H9 (cell line): ENCODE results near the gene PDX1. TPM values are rescaled to one million over a fixed set of nuclear protein-coding genes. Genes with fewer than 3 reads are reported as not detected.

ENCODE experiments used
- DNase-seq: peaks from one replicate; pipeline ENCODE4 v3.0.0-alpha.2; 2017
- H2AFZ ChIP-seq: one replicate; pipeline ENCODE4 v1.6.1; 2013; ENCODE audit warnings: mild to moderate bottlenecking, low read length, control low read depth, moderate library complexity
- H2AK5ac ChIP-seq: 2 replicates; pipeline ENCODE4 v1.6.1; 2013; ENCODE audit warnings: low read length, control low read depth, mixed read lengths; ENCODE audit not compliant: insufficient read length
- H2BK120ac ChIP-seq: one replicate; pipeline ENCODE4 v1.6.1; 2013; ENCODE audit warnings: low read depth, mild to moderate bottlenecking, low read length, control low read depth, inconsistent platforms; ENCODE audit not compliant: poor library complexity, severe bottlenecking
- H2BK12ac ChIP-seq: 2 replicates; pipeline ENCODE4 v1.6.1; 2013; ENCODE audit warnings: low read length, control low read depth, mixed read lengths, low read depth; ENCODE audit not compliant: insufficient read length
- H2BK15ac ChIP-seq: 2 replicates; pipeline ENCODE4 v1.6.1; 2013; ENCODE audit warnings: low read depth, low read length, control low read depth
- H2BK20ac ChIP-seq: one replicate; pipeline ENCODE4 v1.6.1; 2013; ENCODE audit warnings: low read depth, mild to moderate bottlenecking, low read length, control low read depth, inconsistent platforms; ENCODE audit not compliant: poor library complexity, severe bottlenecking
- H2BK5ac ChIP-seq: 2 replicates; pipeline ENCODE4 v1.6.1; 2013; ENCODE audit warnings: low read length, control low read depth, mixed read lengths; ENCODE audit not compliant: insufficient read length
- H3K14ac ChIP-seq: 2 replicates; pipeline ENCODE4 v1.6.1; 2013; ENCODE audit warnings: low read length, control low read depth; ENCODE audit not compliant: insufficient read depth
- H3K18ac ChIP-seq: 2 replicates; pipeline ENCODE4 v1.6.1; 2013; ENCODE audit warnings: low read depth, mild to moderate bottlenecking, mixed read lengths, low read length, control low read depth; ENCODE audit not compliant: insufficient read length
- H3K23ac ChIP-seq: 2 replicates; pipeline ENCODE4 v1.6.1; 2013; ENCODE audit warnings: low read length, control low read depth, mixed read lengths, low read depth; ENCODE audit not compliant: insufficient read length
- H3K23me2 ChIP-seq: 2 replicates; pipeline ENCODE4 v1.6.1; 2013; ENCODE audit warnings: low read depth, mild to moderate bottlenecking, mixed read lengths, low read length, control low read depth; ENCODE audit not compliant: insufficient read length, poor library complexity, severe bottlenecking
- H3K27ac ChIP-seq: 2 replicates; pipeline ENCODE4 v1.5.1; 2013; ENCODE audit warnings: low read length, control low read depth, mixed read lengths, low read depth; ENCODE audit not compliant: insufficient read length
- H3K27me3 ChIP-seq: 2 replicates; pipeline ENCODE4 v1.6.1; 2013; ENCODE audit warnings: low read length, control low read depth, inconsistent platforms; ENCODE audit not compliant: insufficient read depth
- H3K4ac ChIP-seq: 2 replicates; pipeline ENCODE4 v1.6.1; 2013; ENCODE audit warnings: low read depth, mild to moderate bottlenecking, control low read depth, inconsistent platforms, low read length, moderate library complexity
- H3K4me1 ChIP-seq: 2 replicates; pipeline ENCODE4 v1.6.1; 2013; ENCODE audit warnings: low read length, control low read depth, inconsistent platforms; ENCODE audit not compliant: insufficient read depth
- H3K4me2 ChIP-seq: 2 replicates; pipeline ENCODE4 v1.6.1; 2013; ENCODE audit warnings: low read length, control low read depth, mixed read lengths; ENCODE audit not compliant: insufficient read length, insufficient read depth
- H3K56ac ChIP-seq: 2 replicates; pipeline ENCODE4 v1.6.1; 2013; ENCODE audit warnings: low read depth, mild to moderate bottlenecking, mixed read lengths, low read length, control low read depth; ENCODE audit not compliant: insufficient read length
- H3K79me1 ChIP-seq: 2 replicates; pipeline ENCODE4 v1.6.1; 2013; ENCODE audit warnings: low read depth, mild to moderate bottlenecking, moderate library complexity, low read length, control low read depth, inconsistent platforms; ENCODE audit not compliant: insufficient read depth, poor library complexity, severe bottlenecking
- H3K79me2 ChIP-seq: 2 replicates; pipeline ENCODE4 v1.6.1; 2013; ENCODE audit warnings: low read length, control low read depth, inconsistent platforms; ENCODE audit not compliant: insufficient read depth
- H3K9ac ChIP-seq: 2 replicates; pipeline ENCODE4 v1.6.1; 2013; ENCODE audit warnings: low read length, control low read depth, mixed read lengths; ENCODE audit not compliant: insufficient read length; ENCODE audit errors: extremely low read depth
- H3K9me3 ChIP-seq: one replicate; pipeline ENCODE4 v1.6.1; 2013; ENCODE audit warnings: low read depth, low read length, inconsistent platforms; ENCODE audit not compliant: control insufficient read depth
- H3T11ph ChIP-seq: one replicate; pipeline ENCODE4 v1.6.1; 2013; ENCODE audit warnings: mild to moderate bottlenecking, low read length, control low read depth, inconsistent platforms
- H4K20me1 ChIP-seq: one replicate; pipeline ENCODE4 v1.6.1; 2013; ENCODE audit not compliant: control insufficient read depth, insufficient read length, insufficient read depth
- H4K5ac ChIP-seq: 2 replicates; pipeline ENCODE4 v1.6.1; 2013; ENCODE audit warnings: low read depth, mild to moderate bottlenecking, mixed read lengths, low read length, control low read depth; ENCODE audit not compliant: insufficient read length
- H4K8ac ChIP-seq: replicated peaks from 2 replicates; pipeline ENCODE4 v1.6.1; 2013; ENCODE audit warnings: low read length, control low read depth, mixed read lengths, low read depth; ENCODE audit not compliant: insufficient read length
- H4K91ac ChIP-seq: 2 replicates; pipeline ENCODE4 v1.6.1; 2013; ENCODE audit warnings: low read depth, mild to moderate bottlenecking, moderate library complexity, mixed read lengths, low read length, control low read depth; ENCODE audit not compliant: insufficient read length
- H3K27ac Mint-ChIP-seq, 3 experiments: 2 replicates in 2 of 3; 3 replicates in 1 of 3; pipeline ENCODE4 v1.8.0; 2020 to 2021; ENCODE audit warnings: mixed read lengths in 3 of 3, mild to moderate bottlenecking in 1 of 3, moderate library complexity in 1 of 3
- H3K27me3 Mint-ChIP-seq: 2 replicates; pipeline ENCODE4 v1.8.0; 2021; ENCODE audit warnings: low read depth, mild to moderate bottlenecking, moderate library complexity, mixed read lengths
- H3K36me3 Mint-ChIP-seq, 3 experiments: 2 replicates in 2 of 3; 3 replicates in 1 of 3; pipeline ENCODE4 v1.8.0; 2020 to 2021; ENCODE audit warnings: low read depth in 3 of 3, mixed read lengths in 3 of 3; ENCODE audit not compliant: insufficient read depth in 1 of 3
- H3K4me1 Mint-ChIP-seq, 2 experiments: 2 replicates each; pipeline ENCODE4 v1.8.0; 2020; ENCODE audit warnings: mixed read lengths in 2 of 2
- H3K4me3 Mint-ChIP-seq, 2 experiments: 2 replicates in 1 of 2; 3 replicates in 1 of 2; pipeline ENCODE4 v1.8.0; 2020 to 2021; ENCODE audit warnings: mild to moderate bottlenecking in 2 of 2, mixed read lengths in 2 of 2, moderate library complexity in 1 of 2
- H3K9me3 Mint-ChIP-seq, 2 experiments: 2 replicates in 1 of 2; 3 replicates in 1 of 2; pipeline ENCODE4 v1.8.0; 2020; ENCODE audit warnings: mild to moderate bottlenecking in 2 of 2, mixed read lengths in 2 of 2, moderate library complexity in 1 of 2
- WGBS: extraction: QIAGEN DNeasy Blood & Tissue Kit; methylation state at CpG from one replicate; pipeline ENCODE4 v1.1.7; 2013; ENCODE audit warnings: missing lambda C conversion rate, low lambda C conversion rate, mixed read lengths; ENCODE audit not compliant: insufficient read length; ENCODE audit errors: extremely low coverage; 5-methylcytosine and 5-hydroxymethylcytosine counted together
- total RNA-seq: library from RNA; stranded (reverse); gene quantifications from 2 replicates; pipeline ENCODE4 v1.2.1, GENCODE V29; 2021
- TF ChIP-seq, protein P1 (sequence below): fragments of 200-600 bp; sonication (generic); conservative IDR thresholded peaks from 3 replicates; pipeline ENCODE4 v1.8.0; 2021; ENCODE audit warnings: antibody characterized with exemption, mild to moderate bottlenecking

PDX1 gene
- total RNA-seq, 1 experiment from 2014 or later = not detected

DNA sequence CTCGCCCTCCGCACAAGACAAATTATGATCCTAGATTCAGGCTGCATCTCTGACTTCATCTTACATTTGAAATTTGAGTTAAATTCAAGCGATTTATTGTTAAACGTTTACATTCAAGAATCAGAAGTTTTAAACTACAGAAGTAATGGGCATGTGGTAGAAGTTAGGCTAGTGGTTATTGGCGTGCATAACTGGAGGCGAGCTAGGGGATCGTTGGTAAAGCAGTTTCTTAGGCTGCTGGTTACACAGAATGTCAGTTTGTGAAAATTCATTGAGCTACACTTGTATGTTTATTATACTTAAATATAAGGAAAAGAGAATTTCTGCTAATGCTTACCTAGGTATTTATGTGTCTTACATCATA, 50.0 kb downstream of the PDX1 start:
- no peak overlapping the region for H3K4ac ChIP-seq
- peaks cover 9% of the 10 kb centered on the region for H3K4me1 ChIP-seq
- no peak overlapping the region for H2BK5ac ChIP-seq
- no peak overlapping the region for H3K14ac ChIP-seq
- no peak overlapping the region for H2AFZ ChIP-seq
- no peak overlapping the region for H3K56ac ChIP-seq
- H3K9me3 ChIP-seq = no peaks in the 10 kb centered on the region
- Mint-ChIP-seq H3K4me1 (peaks cover 33 to 44% of the 10 kb centered on the region in 2 experiments), H3K27me3 (peaks cover 100% of the 10 kb centered on the region), H3K4me3 (peak overlapping the region in 1 of 2 experiments; percentile 78; a peak in 3 of 5 replicates), H3K36me3 (no peaks in the 10 kb centered on the region), H3K27ac (no peak overlapping the region), H3K9me3 (peaks cover 7 to 22% of the 10 kb centered on the region in 2 experiments)
- H3K18ac ChIP-seq = no peak overlapping the region
- no peak overlapping the region for H2AK5ac ChIP-seq
- H2BK20ac ChIP-seq = no peak overlapping the region
- no peak overlapping the region for H3K23ac ChIP-seq
- H2BK120ac ChIP-seq = no peak overlapping the region
- H3K79me2 ChIP-seq = no peaks in the 10 kb centered on the region
- no CpG with 5 or more reads among the region's 7 CpGs for WGBS
- no peak overlapping the region for H4K5ac ChIP-seq
- H4K8ac ChIP-seq = no peak overlapping the region
- H3T11ph ChIP-seq = no peak overlapping the region
- no peak overlapping the region for H3K9ac ChIP-seq
- TF ChIP-seq, protein P1, sequence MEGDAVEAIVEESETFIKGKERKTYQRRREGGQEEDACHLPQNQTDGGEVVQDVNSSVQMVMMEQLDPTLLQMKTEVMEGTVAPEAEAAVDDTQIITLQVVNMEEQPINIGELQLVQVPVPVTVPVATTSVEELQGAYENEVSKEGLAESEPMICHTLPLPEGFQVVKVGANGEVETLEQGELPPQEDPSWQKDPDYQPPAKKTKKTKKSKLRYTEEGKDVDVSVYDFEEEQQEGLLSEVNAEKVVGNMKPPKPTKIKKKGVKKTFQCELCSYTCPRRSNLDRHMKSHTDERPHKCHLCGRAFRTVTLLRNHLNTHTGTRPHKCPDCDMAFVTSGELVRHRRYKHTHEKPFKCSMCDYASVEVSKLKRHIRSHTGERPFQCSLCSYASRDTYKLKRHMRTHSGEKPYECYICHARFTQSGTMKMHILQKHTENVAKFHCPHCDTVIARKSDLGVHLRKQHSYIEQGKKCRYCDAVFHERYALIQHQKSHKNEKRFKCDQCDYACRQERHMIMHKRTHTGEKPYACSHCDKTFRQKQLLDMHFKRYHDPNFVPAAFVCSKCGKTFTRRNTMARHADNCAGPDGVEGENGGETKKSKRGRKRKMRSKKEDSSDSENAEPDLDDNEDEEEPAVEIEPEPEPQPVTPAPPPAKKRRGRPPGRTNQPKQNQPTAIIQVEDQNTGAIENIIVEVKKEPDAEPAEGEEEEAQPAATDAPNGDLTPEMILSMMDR = no peak
- H3K23me2 ChIP-seq = no peaks in the 10 kb centered on the region
- peak overlapping the region; percentile 46 for H3K4me2 ChIP-seq
- H3K79me1 ChIP-seq = no peaks in the 10 kb centered on the region
- H3K27ac ChIP-seq = no peak overlapping the region
- peaks cover 94% of the 10 kb centered on the region for H3K27me3 ChIP-seq
- H4K91ac ChIP-seq = no peak overlapping the region
- peaks cover 4% of the 10 kb centered on the region for H4K20me1 ChIP-seq
- DNase-seq = no peak
- H2BK15ac ChIP-seq = no peak overlapping the region
- no peak overlapping the region for H2BK12ac ChIP-seq
